MCF 10A (cell line): Measurements from ENCODE around the gene MBL2. TPM values are rescaled to one million over a fixed set of nuclear protein-coding genes. Genes with fewer than 3 reads are reported as not detected.

Source experiments
- BruUV-seq: library from RNA; stranded (reverse); fragments of 400-500 nt; replicated peaks from 2 replicates; lab custom pipeline; 2021; lab: Mats Ljungman, UMichigan
- CTCF ChIA-PET: fragments of 300-600 bp; sonication (Branson Sonifier 250); formaldehyde crosslinking; extraction: SDS; loops from one replicate; lab custom pipeline; 2021; ENCODE audit warnings: antibody characterized with exemption, inconsistent platforms; lab: Yijun Ruan, JAX
- POLR2A ChIA-PET: fragments of 300-600, 350-650 bp; sonication (Branson Sonifier 250); formaldehyde crosslinking; extraction: SDS; loops from one replicate; lab custom pipeline; 2020; ENCODE audit warnings: antibody characterized with exemption, inconsistent platforms; lab: Yijun Ruan, JAX
- DNase-seq: peaks from one replicate; pipeline ENCODE4 v3.0.0-alpha.2; 2018; ENCODE audit not compliant: unreplicated experiment
- H3K27ac Mint-ChIP-seq: one replicate; pipeline ENCODE4 v1.8.0; 2022; ENCODE audit warnings: mild to moderate bottlenecking, low read depth, mixed read lengths; ENCODE audit not compliant: unreplicated experiment
- H3K27me3 Mint-ChIP-seq: one replicate; pipeline ENCODE4 v1.8.0; 2022; ENCODE audit warnings: mixed read lengths; ENCODE audit not compliant: insufficient read depth, unreplicated experiment
- H3K36me3 Mint-ChIP-seq: one replicate; pipeline ENCODE4 v1.8.0; 2022; ENCODE audit warnings: mild to moderate bottlenecking, moderate library complexity, mixed read lengths; ENCODE audit not compliant: insufficient read depth, unreplicated experiment
- H3K4me1 Mint-ChIP-seq: one replicate; pipeline ENCODE4 v1.8.0; 2022; ENCODE audit warnings: mixed read lengths; ENCODE audit not compliant: insufficient read depth, unreplicated experiment
- H3K4me3 Mint-ChIP-seq: one replicate; pipeline ENCODE4 v1.8.0; 2022; ENCODE audit warnings: mild to moderate bottlenecking, moderate library complexity, mixed read lengths; ENCODE audit not compliant: unreplicated experiment
- H3K9me3 Mint-ChIP-seq: one replicate; pipeline ENCODE4 v1.8.0; 2022; ENCODE audit warnings: mixed read lengths; ENCODE audit not compliant: unreplicated experiment
- intact Hi-C: fragments of 100-400 bp; cut with micrococcal nuclease; formaldehyde crosslinking; loops from 2 replicates; pipeline ENCODE4 v1.14.1; 2022
- total RNA-seq: library from RNA; stranded (reverse); gene quantifications from 2 replicates; pipeline ENCODE4 v1.2.3, GENCODE V29; 2022
- TF ChIP-seq, protein P1 (sequence below): fragments of 200-600 bp; IDR thresholded peaks from one replicate; pipeline ENCODE4 v1.8.0; 2022; ENCODE audit warnings: antibody characterized with exemption, mild to moderate bottlenecking; ENCODE audit not compliant: unreplicated experiment

The MBL2 gene
- total RNA-seq, 1 experiment from 2014 or later, result not detected

DNA sequence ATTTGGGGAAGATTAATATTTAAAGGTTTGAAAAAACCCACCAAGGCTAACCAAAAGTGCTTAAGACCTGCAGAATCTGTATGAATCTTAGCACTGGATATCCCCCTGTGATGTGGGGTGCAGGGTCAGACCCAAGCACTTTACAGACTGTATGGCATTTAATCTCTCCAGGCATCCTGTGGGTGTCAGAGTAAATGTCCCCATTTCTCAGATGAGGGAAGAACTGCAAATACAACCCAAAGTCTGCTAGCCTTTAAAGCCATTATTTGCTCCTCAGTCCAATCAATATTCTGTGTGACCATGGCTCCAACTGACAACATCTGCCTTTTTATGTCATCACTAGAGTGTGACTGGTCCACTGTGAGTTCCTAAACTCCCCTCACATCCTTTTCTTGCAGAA is 10.0 kb upstream of the MBL2 start:
- Mint-ChIP-seq H3K27me3 (no peaks in the 10 kb centered on the region), H3K4me3 (no peak overlapping the region), H3K27ac (no peak overlapping the region), H3K36me3 (no peaks in the 10 kb centered on the region), H3K4me1 (no peaks in the 10 kb centered on the region), H3K9me3 (no peaks in the 10 kb centered on the region)
- TF ChIP-seq, protein P1, sequence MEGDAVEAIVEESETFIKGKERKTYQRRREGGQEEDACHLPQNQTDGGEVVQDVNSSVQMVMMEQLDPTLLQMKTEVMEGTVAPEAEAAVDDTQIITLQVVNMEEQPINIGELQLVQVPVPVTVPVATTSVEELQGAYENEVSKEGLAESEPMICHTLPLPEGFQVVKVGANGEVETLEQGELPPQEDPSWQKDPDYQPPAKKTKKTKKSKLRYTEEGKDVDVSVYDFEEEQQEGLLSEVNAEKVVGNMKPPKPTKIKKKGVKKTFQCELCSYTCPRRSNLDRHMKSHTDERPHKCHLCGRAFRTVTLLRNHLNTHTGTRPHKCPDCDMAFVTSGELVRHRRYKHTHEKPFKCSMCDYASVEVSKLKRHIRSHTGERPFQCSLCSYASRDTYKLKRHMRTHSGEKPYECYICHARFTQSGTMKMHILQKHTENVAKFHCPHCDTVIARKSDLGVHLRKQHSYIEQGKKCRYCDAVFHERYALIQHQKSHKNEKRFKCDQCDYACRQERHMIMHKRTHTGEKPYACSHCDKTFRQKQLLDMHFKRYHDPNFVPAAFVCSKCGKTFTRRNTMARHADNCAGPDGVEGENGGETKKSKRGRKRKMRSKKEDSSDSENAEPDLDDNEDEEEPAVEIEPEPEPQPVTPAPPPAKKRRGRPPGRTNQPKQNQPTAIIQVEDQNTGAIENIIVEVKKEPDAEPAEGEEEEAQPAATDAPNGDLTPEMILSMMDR, result no peak
- intact Hi-C loops, result no loop called here
- CTCF ChIA-PET, result interaction anchor here (0.5 to 14.6 kb wide), 5 partner anchors 14 to 137 kb away, joined by 3 to 459 read pairs (median 6); no protein-coding TSS in a partner anchor
- DNase-seq, result no peak
- POLR2A ChIA-PET, result no interaction called here
- BruUV-seq, result no TSS peak

DNA sequence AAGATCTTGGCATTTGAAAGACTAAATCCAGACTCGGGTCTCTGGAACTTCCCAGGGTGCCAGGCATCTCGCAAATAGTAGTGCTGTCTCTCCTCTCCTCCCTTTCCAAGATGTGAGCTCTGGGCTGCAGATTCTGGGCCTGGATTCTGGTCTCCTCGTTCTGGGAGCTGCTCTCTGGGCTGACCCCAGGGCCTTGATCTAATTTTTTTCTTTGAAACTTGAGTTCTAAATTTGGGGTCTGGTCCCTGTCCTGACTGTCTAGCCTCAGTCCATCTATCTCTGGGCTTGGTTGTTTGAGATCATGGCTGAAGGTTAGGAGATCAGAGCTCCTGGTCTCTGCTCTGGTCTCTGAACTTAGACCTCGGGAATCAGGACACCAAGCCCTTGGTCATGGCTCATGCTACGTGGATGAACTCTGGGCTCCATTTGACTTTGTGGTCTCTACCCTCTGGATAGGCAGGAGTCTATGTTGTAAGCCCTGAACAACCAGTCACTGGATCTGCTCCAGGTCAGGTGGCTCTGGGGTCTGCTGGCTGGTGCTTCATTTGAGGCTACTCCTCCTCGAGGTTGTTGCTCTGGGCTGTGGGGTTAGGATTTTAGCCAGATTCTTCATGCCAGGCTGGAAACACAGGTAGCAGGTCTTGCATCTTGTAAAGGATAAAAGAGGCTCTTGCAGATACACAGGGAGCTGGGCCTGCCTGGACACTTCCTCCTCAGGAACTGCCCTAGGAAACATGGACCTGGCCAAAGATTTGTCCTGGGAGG is 8.0 kb upstream of the MBL2 start:
- Mint-ChIP-seq H3K9me3 (no peaks in the 10 kb centered on the region), H3K4me3 (no peak overlapping the region), H3K27ac (no peak overlapping the region), H3K36me3 (no peaks in the 10 kb centered on the region), H3K4me1 (no peaks in the 10 kb centered on the region), H3K27me3 (no peaks in the 10 kb centered on the region)
- no TSS peak for BruUV-seq
- ChIA-PET CTCF (interaction anchor here (0.5 to 14.6 kb wide), 34 partner anchors 8 to 1310 kb away, joined by 3 to 459 read pairs (median 4); no protein-coding TSS in a partner anchor), POLR2A (interaction anchor here (1.1 to 1.4 kb wide), 3 partner anchors 39 to 136 kb away, joined by 3 to 5 read pairs (median 4); no protein-coding TSS in a partner anchor)
- intact Hi-C loops, result loop anchor here (1.0 kb wide), 3 partner anchors 39 to 472 kb away; no protein-coding TSS in a partner anchor
- TF ChIP-seq, protein P1, result no peak
- no peak for DNase-seq

DNA sequence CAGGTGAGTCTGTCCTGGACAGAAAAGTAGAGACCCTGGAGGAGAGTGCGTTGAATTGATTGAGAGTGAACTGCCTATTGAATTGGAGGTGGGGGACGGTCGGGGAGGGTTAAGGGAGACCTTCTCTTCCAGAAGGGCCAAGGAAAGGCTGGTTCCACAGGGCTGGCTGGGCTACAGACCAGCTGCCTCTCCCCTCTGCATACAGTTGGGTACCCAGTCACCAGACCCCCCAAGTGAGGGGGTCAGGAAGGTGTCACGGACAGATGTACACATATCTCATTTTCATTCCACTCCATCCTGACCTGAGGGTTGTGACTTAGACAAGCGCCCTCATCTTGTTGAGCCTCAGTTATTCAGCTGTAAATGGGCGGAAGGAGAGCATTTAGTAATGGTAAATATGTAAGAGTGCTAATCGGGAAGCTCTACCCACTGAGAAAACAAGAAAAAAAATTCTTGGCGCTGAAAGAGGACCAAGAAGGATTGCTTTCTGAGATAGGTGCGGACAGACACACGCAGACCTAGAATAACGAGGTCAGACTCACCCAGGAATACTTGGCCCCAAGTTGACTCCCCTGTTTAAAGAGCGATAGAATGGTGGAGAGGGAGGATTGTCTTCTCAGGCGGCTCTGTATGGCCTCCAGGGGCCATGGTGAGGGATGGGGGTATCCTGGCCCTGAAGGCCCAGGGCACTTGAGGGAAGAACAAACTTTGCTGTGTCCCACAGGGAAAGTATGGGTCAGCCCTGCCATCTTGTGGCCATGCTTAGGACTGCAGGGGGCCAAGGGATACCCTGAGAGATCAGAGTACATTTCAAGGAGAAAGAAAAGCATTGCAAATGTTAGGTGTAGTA is 7.2 kb upstream of the MBL2 start:
- ChIA-PET CTCF (interaction anchor here (0.5 to 14.6 kb wide), 35 partner anchors 8 to 1800 kb away, joined by 3 to 459 read pairs (median 4); no protein-coding TSS in a partner anchor), POLR2A (interaction anchor here (1.1 to 1.4 kb wide), 2 partner anchors 40 to 135 kb away, joined by 3 to 5 read pairs; no protein-coding TSS in a partner anchor)
- no peaks in the 10 kb centered on the region for H3K36me3 Mint-ChIP-seq
- H3K9me3 Mint-ChIP-seq, result no peaks in the 10 kb centered on the region
- TF ChIP-seq, protein P1, result peak; percentile 95
- H3K4me1 Mint-ChIP-seq, result no peaks in the 10 kb centered on the region
- no peak overlapping the region for H3K27ac Mint-ChIP-seq
- H3K27me3 Mint-ChIP-seq, result no peaks in the 10 kb centered on the region
- DNase-seq, result peak; percentile 70
- H3K4me3 Mint-ChIP-seq, result no peak overlapping the region
- intact Hi-C loops, result loop anchor here (1.0 kb wide), 3 partner anchors 38 to 471 kb away; no protein-coding TSS in a partner anchor
- BruUV-seq, result no TSS peak
